ENCODE results near the gene KREMEN2. TPM values are rescaled to one million over a fixed set of nuclear protein-coding genes. Genes with fewer than 3 reads are reported as not detected.
A peak's percentile ranks its signal among the peaks of the same experiment; 100 is the strongest.

The KREMEN2 gene
- total RNA-seq, 1 donor from 2014 or later: not detected

GRCh38 chr16:3004319-3004718 lies 40.2 kb downstream of the KREMEN2 start:
- Histone ChIP-seq H3K27ac (replicated peaks) (peak overlapping the region; percentile 30), H3K9me3 (replicated peaks) (no peaks in the 10 kb centered on the region), H3K4me1 (peaks cover 10% of the 10 kb centered on the region), H3K4me3 (peak overlapping the region; percentile 60), H3K36me3 (no peaks in the 10 kb centered on the region), H3K27me3 (ENCODE audit: low read depth) (peaks cover 77% of the 10 kb centered on the region)
- no peak for DNase-seq
- intact Hi-C loops (cut with micrococcal nuclease): no loop called here
- TF ChIP-seq, protein P1, sequence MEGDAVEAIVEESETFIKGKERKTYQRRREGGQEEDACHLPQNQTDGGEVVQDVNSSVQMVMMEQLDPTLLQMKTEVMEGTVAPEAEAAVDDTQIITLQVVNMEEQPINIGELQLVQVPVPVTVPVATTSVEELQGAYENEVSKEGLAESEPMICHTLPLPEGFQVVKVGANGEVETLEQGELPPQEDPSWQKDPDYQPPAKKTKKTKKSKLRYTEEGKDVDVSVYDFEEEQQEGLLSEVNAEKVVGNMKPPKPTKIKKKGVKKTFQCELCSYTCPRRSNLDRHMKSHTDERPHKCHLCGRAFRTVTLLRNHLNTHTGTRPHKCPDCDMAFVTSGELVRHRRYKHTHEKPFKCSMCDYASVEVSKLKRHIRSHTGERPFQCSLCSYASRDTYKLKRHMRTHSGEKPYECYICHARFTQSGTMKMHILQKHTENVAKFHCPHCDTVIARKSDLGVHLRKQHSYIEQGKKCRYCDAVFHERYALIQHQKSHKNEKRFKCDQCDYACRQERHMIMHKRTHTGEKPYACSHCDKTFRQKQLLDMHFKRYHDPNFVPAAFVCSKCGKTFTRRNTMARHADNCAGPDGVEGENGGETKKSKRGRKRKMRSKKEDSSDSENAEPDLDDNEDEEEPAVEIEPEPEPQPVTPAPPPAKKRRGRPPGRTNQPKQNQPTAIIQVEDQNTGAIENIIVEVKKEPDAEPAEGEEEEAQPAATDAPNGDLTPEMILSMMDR (IDR thresholded peaks at IDR 0.05; ENCODE audit: borderline replicate concordance): no peak

GRCh38 chr16:3004781-3005284 lies 40.8 kb downstream of the KREMEN2 start:
- intact Hi-C loops (cut with micrococcal nuclease): no loop called here
- Histone ChIP-seq H3K27ac (replicated peaks) (peak overlapping the region; percentile 46), H3K4me1 (peaks cover 10% of the 10 kb centered on the region), H3K4me3 (peak overlapping the region; percentile 60), H3K36me3 (no peaks in the 10 kb centered on the region), H3K9me3 (replicated peaks) (no peaks in the 10 kb centered on the region), H3K27me3 (ENCODE audit: low read depth) (peaks cover 82% of the 10 kb centered on the region)
- TF ChIP-seq, protein P1 (IDR thresholded peaks at IDR 0.05; ENCODE audit: borderline replicate concordance): no peak
- no peak for DNase-seq

- Histone ChIP-seq H3K36me3 (no peaks in the 10 kb centered on the region), H3K4me3 (no peak overlapping the region), H3K27me3 (ENCODE audit: low read depth) (peaks cover 86% of the 10 kb centered on the region), H3K27ac (replicated peaks) (no peak overlapping the region), H3K9me3 (replicated peaks) (no peaks in the 10 kb centered on the region), H3K4me1 (peaks cover 10% of the 10 kb centered on the region)
- intact Hi-C loops (cut with micrococcal nuclease): no loop called here
- TF ChIP-seq, protein P1 (IDR thresholded peaks at IDR 0.05; ENCODE audit: borderline replicate concordance): no peak
- no peak for DNase-seq
Observed at GRCh38 chr16:3007059-3007956, 43.2 kb downstream of the KREMEN2 start.

DNA sequence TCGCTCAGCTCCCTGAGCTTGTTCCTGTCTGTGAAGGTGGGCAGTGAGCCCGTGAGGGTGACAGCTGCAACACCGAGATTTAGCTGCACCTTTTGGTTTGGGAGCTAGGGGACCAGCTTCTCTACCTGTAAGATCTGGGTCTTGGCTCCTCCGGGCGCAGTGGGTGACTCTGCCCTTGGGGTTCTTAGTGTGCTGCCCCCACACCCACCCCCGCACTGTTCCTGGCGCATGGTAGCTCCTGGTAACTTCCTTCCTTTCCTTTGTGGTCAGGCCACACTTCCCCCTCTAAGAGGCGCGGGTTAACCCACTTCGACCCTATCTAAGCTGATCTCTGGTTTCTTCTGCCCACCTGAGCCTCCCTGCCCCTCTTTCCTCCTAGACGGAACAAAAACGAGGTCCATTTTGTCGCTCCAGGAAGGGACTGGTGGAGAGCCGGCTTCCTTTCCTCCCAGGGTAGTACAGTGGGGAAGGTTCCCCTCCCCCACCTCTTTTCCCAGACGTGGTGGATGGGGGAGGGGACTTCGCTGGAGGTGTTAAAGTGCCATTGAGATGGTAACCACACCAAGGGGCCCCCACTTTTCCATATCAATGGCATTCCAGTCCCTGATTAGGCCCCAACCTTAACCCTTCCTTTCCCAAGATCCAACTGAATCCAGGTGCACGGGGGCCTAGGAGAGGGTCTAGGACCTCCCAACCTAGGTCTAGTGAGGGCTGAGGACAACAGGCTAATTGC lies 44.0 kb downstream of the KREMEN2 start:
- intact Hi-C loops (cut with micrococcal nuclease): no loop called here
- Histone ChIP-seq H3K27ac (replicated peaks) (no peak overlapping the region), H3K4me3 (no peak overlapping the region), H3K36me3 (no peaks in the 10 kb centered on the region), H3K9me3 (replicated peaks) (no peaks in the 10 kb centered on the region), H3K4me1 (peaks cover 10% of the 10 kb centered on the region), H3K27me3 (ENCODE audit: low read depth) (peaks cover 91% of the 10 kb centered on the region)
- peak; percentile 43 for DNase-seq
- TF ChIP-seq, protein P1 (IDR thresholded peaks at IDR 0.05; ENCODE audit: borderline replicate concordance): no peak

DNA sequence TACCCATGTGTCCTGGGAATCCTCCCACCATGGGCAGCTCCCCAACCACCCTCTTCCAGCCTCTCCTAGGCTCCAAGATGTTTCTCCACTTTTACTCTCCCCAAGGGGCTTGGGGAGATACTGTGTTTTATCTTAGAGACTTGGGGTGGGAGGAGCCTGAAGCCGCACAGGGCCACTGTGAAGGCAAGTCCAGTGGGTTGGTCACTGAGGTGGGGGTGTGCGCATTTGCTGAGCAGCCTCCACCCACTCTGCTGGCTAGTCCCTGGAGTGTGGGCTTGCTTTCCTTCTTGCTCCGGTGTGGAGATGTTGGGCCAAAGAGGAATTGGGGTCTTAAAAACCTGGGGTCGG lies 44.6 kb downstream of the KREMEN2 start:
- intact Hi-C loops (cut with micrococcal nuclease): no loop called here
- H3K4me1 ChIP-seq: peaks cover 6% of the 10 kb centered on the region
- H3K4me3 ChIP-seq: no peak overlapping the region
- H3K36me3 ChIP-seq: no peaks in the 10 kb centered on the region
- TF ChIP-seq, protein P1 (IDR thresholded peaks at IDR 0.05; ENCODE audit: borderline replicate concordance): no peak
- H3K27ac ChIP-seq (replicated peaks): no peak overlapping the region
- peaks cover 91% of the 10 kb centered on the region for H3K27me3 ChIP-seq (ENCODE audit: low read depth)
- no peak for DNase-seq
- no peaks in the 10 kb centered on the region for H3K9me3 ChIP-seq (replicated peaks)

All from left ventricle myocardium inferior (tissue), 1 donor.